A549 (cell line): ENCODE data around the gene IGFBP5.

ENCODE experiments used
- EP300 ChIP-seq, 2 experiments: fragments of >200 bp; sonication (Bioruptor Twin); formaldehyde crosslinking; IDR thresholded peaks; 2 replicates in 1 of 2; 3 replicates in 1 of 2; pipeline ENCODE4 v1.6.1; 2016 to 2017
- POLR2A ChIP-seq: IDR thresholded peaks from 2 replicates; pipeline ENCODE4 v1.6.1; 2012; ENCODE audit warnings: mild to moderate bottlenecking, low read length
- SMC3 ChIP-seq: fragments of >200 bp; sonication (Bioruptor Twin); formaldehyde crosslinking; IDR thresholded peaks from 3 replicates; pipeline ENCODE4 v1.6.1; 2018; ENCODE audit warnings: inconsistent platforms
- TF ChIP-seq, protein P1 (sequence below): fragments of >200 bp; sonication (Bioruptor Twin); formaldehyde crosslinking; IDR thresholded peaks from 3 replicates; pipeline ENCODE4 v1.5.1; 2016

DNA sequence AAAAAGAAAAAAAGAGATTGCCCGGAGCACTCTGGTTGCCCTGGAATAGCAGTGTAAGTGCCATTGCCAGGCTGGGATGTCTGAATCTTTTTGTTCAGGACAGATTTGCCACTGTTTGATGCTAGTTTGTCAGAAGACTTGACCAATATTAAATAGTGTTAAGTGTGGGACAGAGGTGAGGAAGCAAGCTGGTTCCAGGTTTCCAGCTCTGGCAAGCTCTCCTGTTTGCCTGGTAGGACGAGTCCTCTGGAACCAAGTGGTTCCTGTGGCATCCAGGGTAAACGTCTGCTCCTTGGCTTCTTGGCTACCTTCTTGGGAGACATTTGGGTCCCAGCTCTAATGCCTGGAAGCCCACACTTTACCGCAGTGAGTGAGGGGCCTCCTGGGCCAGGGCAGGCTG is 20.8 kb upstream of the IGFBP5 start:
- TF ChIP-seq POLR2A (no peak), EP300 (IDR thresholded peaks at IDR 0.05) (no peak), SMC3 (no peak)
- TF ChIP-seq, protein P1, sequence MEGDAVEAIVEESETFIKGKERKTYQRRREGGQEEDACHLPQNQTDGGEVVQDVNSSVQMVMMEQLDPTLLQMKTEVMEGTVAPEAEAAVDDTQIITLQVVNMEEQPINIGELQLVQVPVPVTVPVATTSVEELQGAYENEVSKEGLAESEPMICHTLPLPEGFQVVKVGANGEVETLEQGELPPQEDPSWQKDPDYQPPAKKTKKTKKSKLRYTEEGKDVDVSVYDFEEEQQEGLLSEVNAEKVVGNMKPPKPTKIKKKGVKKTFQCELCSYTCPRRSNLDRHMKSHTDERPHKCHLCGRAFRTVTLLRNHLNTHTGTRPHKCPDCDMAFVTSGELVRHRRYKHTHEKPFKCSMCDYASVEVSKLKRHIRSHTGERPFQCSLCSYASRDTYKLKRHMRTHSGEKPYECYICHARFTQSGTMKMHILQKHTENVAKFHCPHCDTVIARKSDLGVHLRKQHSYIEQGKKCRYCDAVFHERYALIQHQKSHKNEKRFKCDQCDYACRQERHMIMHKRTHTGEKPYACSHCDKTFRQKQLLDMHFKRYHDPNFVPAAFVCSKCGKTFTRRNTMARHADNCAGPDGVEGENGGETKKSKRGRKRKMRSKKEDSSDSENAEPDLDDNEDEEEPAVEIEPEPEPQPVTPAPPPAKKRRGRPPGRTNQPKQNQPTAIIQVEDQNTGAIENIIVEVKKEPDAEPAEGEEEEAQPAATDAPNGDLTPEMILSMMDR = no peak
